ENCODE measurements around the gene STARD7. TPM values are rescaled to one million over a fixed set of nuclear protein-coding genes. Genes with fewer than 3 reads are reported as not detected.

STARD7 gene
- total and polyA plus RNA-seq, 2 donors (not counting 1 experiment from before 2014, with no cell fraction given) = 35.1 to 133 TPM

DNA sequence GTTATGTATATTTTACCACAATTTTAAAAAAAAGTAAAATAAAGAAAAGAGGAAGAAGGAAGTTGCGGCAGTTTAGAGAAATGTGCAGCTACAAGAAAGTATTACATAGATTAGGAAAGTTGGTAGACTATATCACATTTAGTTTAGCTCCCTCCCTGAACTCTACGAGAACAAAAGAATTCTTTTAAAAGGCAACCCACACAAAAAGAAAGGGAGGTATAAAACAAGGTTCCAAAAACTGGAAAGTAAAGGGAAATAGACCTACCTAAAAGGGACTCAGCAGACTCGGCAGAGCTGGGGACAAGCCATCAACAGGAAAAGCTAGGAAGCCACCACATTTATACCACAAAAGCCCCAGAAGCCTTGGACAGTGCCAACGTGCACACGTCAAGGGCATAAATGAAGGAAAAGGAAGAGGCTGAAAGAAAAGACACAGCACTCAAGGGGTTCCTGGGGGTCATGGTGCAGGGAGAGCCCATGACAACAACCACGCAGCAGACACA is 48.0 kb upstream of the STARD7 start:
- H3K4me2 ChIP-seq (replicated peaks; ENCODE audit: low read depth, low read length, poor library complexity, severe bottlenecking) = peak overlapping the region; percentile 58
- peak overlapping the region; percentile 50 to 64 for H3K27ac ChIP-seq (ENCODE audit: low read length in 2 of 2)
- intact Hi-C loops (cut with micrococcal nuclease) = no loop called here
- H3K4me3 Mint-ChIP-seq = peak overlapping the region; percentile 77
- no peaks in the 10 kb centered on the region for H3K9me3 Mint-ChIP-seq (ENCODE audit: insufficient read depth)
- ATAC-seq (ENCODE audit: low read depth) (no peak), DNase-seq (peak; percentile 54)
- peak overlapping the region; percentile 18 for H2AFZ ChIP-seq (ENCODE audit: insufficient read depth, low read depth, low read length, poor library complexity, severe bottlenecking)
- H3K36me3 ChIP-seq (replicated peaks in 1 of 2; ENCODE audit: control extremely low read depth in 1 of 2, control insufficient read depth in 1 of 2, extremely low read depth in 1 of 2, insufficient read depth in 2 of 2, low read length in 1 of 2) = peaks cover 0 to 54% of the 10 kb centered on the region in 2 experiments
- H3K79me2 ChIP-seq (ENCODE audit: control insufficient read depth, insufficient read depth, low read length) = peaks cover 77% of the 10 kb centered on the region
- ChIA-PET CTCF (interaction anchor here (1.0 to 4.2 kb wide), 4 partner anchors 10 to 264 kb away, joined by 3 to 17 read pairs (median 7); partner anchors contain the start of genes CIAO1 and TMEM127), POLR2A (interaction anchor here (0.7 to 1.5 kb wide), 4 partner anchors 13 to 840 kb away, joined by 3 to 6 read pairs (median 4); partner anchors contain the start of gene STARD7)
- 5% methylated on average over 3 of the region's 6 CpGs for WGBS (ENCODE audit: insufficient coverage)
- peak overlapping the region; percentile 12 for H3K9ac ChIP-seq (ENCODE audit: low read length)
- H3K9me3 ChIP-seq (ENCODE audit: control extremely low read depth in 1 of 3, control insufficient read depth in 2 of 3, insufficient read depth in 1 of 3, low read length in 2 of 3) = no peaks in the 10 kb centered on the region
- peaks cover 66% of the 10 kb centered on the region for H3K4me1 Mint-ChIP-seq
- peaks cover 64 to 74% of the 10 kb centered on the region in 2 donors for H3K4me1 ChIP-seq (ENCODE audit: control insufficient read depth in 2 of 2, insufficient read depth in 2 of 2, low read length in 2 of 2)
- no peaks in the 10 kb centered on the region for H3K27me3 Mint-ChIP-seq
- TF ChIP-seq EZH2 (IDR thresholded peaks at IDR 0.05; ENCODE audit: borderline replicate concordance, insufficient read depth, low read depth, low read length, poor library complexity, severe bottlenecking) = no peak
- H3K4me3 ChIP-seq (ENCODE audit: control extremely low read depth in 1 of 5, extremely low read depth in 1 of 5, insufficient read depth in 1 of 5, low read depth in 2 of 5, low read length in 4 of 5) = peak overlapping the region in 4 of 5 experiments; percentile 1 to 29 (median 19)
- no peaks in the 10 kb centered on the region for H3K27me3 ChIP-seq (replicated peaks in 1 of 4; ENCODE audit: control extremely low read depth in 1 of 4, control insufficient read depth in 3 of 4, insufficient read depth in 4 of 4, low read length in 3 of 4)
- peak overlapping the region; percentile 92 for H3K27ac Mint-ChIP-seq
- peaks cover 27% of the 10 kb centered on the region for H4K20me1 ChIP-seq (ENCODE audit: control insufficient read depth, insufficient read depth, low read length, poor library complexity, severe bottlenecking)

- ATAC-seq (ENCODE audit: low read depth) (no peak), DNase-seq (no peak)
- no peak overlapping the region for H3K4me3 Mint-ChIP-seq
- peaks cover 46% of the 10 kb centered on the region for H3K4me1 Mint-ChIP-seq
- no peaks in the 10 kb centered on the region for H3K27me3 ChIP-seq (replicated peaks in 1 of 4; ENCODE audit: control extremely low read depth in 1 of 4, control insufficient read depth in 3 of 4, insufficient read depth in 4 of 4, low read length in 3 of 4)
- peaks cover 11% of the 10 kb centered on the region for H4K20me1 ChIP-seq (ENCODE audit: control insufficient read depth, insufficient read depth, low read length, poor library complexity, severe bottlenecking)
- no peak overlapping the region for H3K4me3 ChIP-seq (ENCODE audit: control extremely low read depth in 1 of 5, extremely low read depth in 1 of 5, insufficient read depth in 1 of 5, low read depth in 2 of 5, low read length in 4 of 5)
- no peaks in the 10 kb centered on the region for H3K27me3 Mint-ChIP-seq
- H3K4me1 ChIP-seq (ENCODE audit: control insufficient read depth in 2 of 2, insufficient read depth in 2 of 2, low read length in 2 of 2) = peaks cover 47 to 53% of the 10 kb centered on the region in 2 donors
- H2AFZ ChIP-seq (ENCODE audit: insufficient read depth, low read depth, low read length, poor library complexity, severe bottlenecking) = no peak overlapping the region
- peak overlapping the region; percentile 12 for H3K4me2 ChIP-seq (replicated peaks; ENCODE audit: low read depth, low read length, poor library complexity, severe bottlenecking)
- POLR2A ChIA-PET = no interaction called here
- 39% methylated on average over 9 of the region's 11 CpGs for WGBS (ENCODE audit: insufficient coverage)
- peak overlapping the region in 1 of 2 donors; percentile 64 for H3K27ac ChIP-seq (ENCODE audit: low read length in 2 of 2)
- intact Hi-C loops (cut with micrococcal nuclease) = no loop called here
- TF ChIP-seq EZH2 (IDR thresholded peaks at IDR 0.05; ENCODE audit: borderline replicate concordance, insufficient read depth, low read depth, low read length, poor library complexity, severe bottlenecking) = no peak
- TF ChIP-seq, protein P1, sequence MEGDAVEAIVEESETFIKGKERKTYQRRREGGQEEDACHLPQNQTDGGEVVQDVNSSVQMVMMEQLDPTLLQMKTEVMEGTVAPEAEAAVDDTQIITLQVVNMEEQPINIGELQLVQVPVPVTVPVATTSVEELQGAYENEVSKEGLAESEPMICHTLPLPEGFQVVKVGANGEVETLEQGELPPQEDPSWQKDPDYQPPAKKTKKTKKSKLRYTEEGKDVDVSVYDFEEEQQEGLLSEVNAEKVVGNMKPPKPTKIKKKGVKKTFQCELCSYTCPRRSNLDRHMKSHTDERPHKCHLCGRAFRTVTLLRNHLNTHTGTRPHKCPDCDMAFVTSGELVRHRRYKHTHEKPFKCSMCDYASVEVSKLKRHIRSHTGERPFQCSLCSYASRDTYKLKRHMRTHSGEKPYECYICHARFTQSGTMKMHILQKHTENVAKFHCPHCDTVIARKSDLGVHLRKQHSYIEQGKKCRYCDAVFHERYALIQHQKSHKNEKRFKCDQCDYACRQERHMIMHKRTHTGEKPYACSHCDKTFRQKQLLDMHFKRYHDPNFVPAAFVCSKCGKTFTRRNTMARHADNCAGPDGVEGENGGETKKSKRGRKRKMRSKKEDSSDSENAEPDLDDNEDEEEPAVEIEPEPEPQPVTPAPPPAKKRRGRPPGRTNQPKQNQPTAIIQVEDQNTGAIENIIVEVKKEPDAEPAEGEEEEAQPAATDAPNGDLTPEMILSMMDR (IDR thresholded peaks at IDR 0.05) = no peak
- H3K9me3 Mint-ChIP-seq (ENCODE audit: insufficient read depth) = no peaks in the 10 kb centered on the region
- H3K27ac Mint-ChIP-seq = peak overlapping the region; percentile 59
- peaks cover 57% of the 10 kb centered on the region for H3K79me2 ChIP-seq (ENCODE audit: control insufficient read depth, insufficient read depth, low read length)
- no peaks in the 10 kb centered on the region for H3K9me3 ChIP-seq (ENCODE audit: control extremely low read depth in 1 of 3, control insufficient read depth in 2 of 3, insufficient read depth in 1 of 3, low read length in 2 of 3)
- H3K9ac ChIP-seq (ENCODE audit: low read length) = no peak overlapping the region
- peaks cover 0 to 70% of the 10 kb centered on the region in 2 experiments for H3K36me3 ChIP-seq (replicated peaks in 1 of 2; ENCODE audit: control extremely low read depth in 1 of 2, control insufficient read depth in 1 of 2, extremely low read depth in 1 of 2, insufficient read depth in 2 of 2, low read length in 1 of 2)
- CTCF ChIA-PET = interaction anchor here (0.6 to 4.2 kb wide), 6 partner anchors 8 to 262 kb away, joined by 3 to 17 read pairs (median 7); no protein-coding TSS in a partner anchor
Observed at GRCh38 chr2:96254571-96254970, 45.9 kb upstream of the STARD7 start.

All from B cell (primary cell).